Panc1 (cell line): ENCODE data around the gene TBCD. TPM values are rescaled to one million over a fixed set of nuclear protein-coding genes. Genes with fewer than 3 reads are reported as not detected.

ENCODE experiments used
- ATAC-seq: fragments of 200-7000 bp; cut with Tn5 transposase; 2 replicates; pipeline ENCODE4 v1.9.1; 2020; ENCODE audit warnings: mild to moderate bottlenecking, moderate library complexity
- BruUV-seq: library from RNA; stranded (reverse); fragments of 400-500 nt; replicated peaks from 2 replicates; lab custom pipeline; 2021; lab: Mats Ljungman, UMichigan
- CTCF ChIA-PET: fragments of 300-600 bp; sonication (Branson Sonifier 250); formaldehyde crosslinking; loops from one replicate; lab custom pipeline; 2022; ENCODE audit warnings: antibody characterized with exemption; lab: Charles Lee
- POLR2A ChIA-PET: fragments of 300-600 bp; sonication (Branson Sonifier 250); formaldehyde crosslinking; loops from one replicate; lab custom pipeline; 2022; ENCODE audit warnings: antibody characterized with exemption; lab: Charles Lee
- DNase-seq: peaks from one replicate; pipeline ENCODE4 v3.0.0-alpha.2; 2010; ENCODE audit warnings: low read depth, low spot score
- H3K27ac ChIP-seq: 2 replicates; pipeline ENCODE4 v1.5.1; 2011; ENCODE audit warnings: mild to moderate bottlenecking, low read length, inconsistent platforms
- H3K27me3 ChIP-seq: fragments of 200-500 bp; sonication (Bioruptor generic); 2 replicates; pipeline ENCODE4 v1.6.0; 2014; ENCODE audit warnings: low read length, inconsistent platforms; ENCODE audit not compliant: control insufficient read depth, insufficient read depth
- H3K36me3 ChIP-seq: fragments of 200-500 bp; sonication (Bioruptor generic); 2 replicates; pipeline ENCODE4 v1.5.1; 2014; ENCODE audit warnings: inconsistent platforms, mild to moderate bottlenecking, low read length, moderate library complexity; ENCODE audit not compliant: control insufficient read depth, insufficient read depth
- H3K4me1 ChIP-seq: 2 replicates; pipeline ENCODE4 v1.5.1; 2011; ENCODE audit warnings: inconsistent platforms, mild to moderate bottlenecking, low read length, moderate library complexity; ENCODE audit not compliant: control insufficient read depth, insufficient read depth
- H3K4me3 ChIP-seq, 2 experiments: 2 replicates each; pipeline ENCODE4 v1.5.1; 2011 to 2012; ENCODE audit warnings: low read depth in 2 of 2, low read length in 2 of 2, mild to moderate bottlenecking in 2 of 2, inconsistent platforms in 1 of 2, moderate library complexity in 1 of 2
- H3K9me3 ChIP-seq: fragments of 200-500 bp; sonication (Bioruptor generic); 2 replicates; pipeline ENCODE4 v1.5.1; 2014; ENCODE audit warnings: low read depth, mild to moderate bottlenecking, inconsistent platforms, low read length, moderate library complexity; ENCODE audit not compliant: control insufficient read depth, insufficient read depth
- POLR2AphosphoS5 ChIP-seq: IDR thresholded peaks from 2 replicates; pipeline ENCODE4 v1.6.1; 2012; ENCODE audit warnings: mild to moderate bottlenecking, low read depth, low read length, moderate library complexity
- SIN3A ChIP-seq: IDR thresholded peaks from 2 replicates; pipeline ENCODE4 v1.6.1; 2012; ENCODE audit warnings: low read depth, mild to moderate bottlenecking, low read length, moderate library complexity, borderline replicate concordance; ENCODE audit not compliant: insufficient read depth
- TCF7L2 ChIP-seq: IDR thresholded peaks from 2 replicates; pipeline ENCODE4 v1.6.1; 2011; ENCODE audit warnings: mild to moderate bottlenecking, low read depth, low read length, inconsistent platforms
- in situ Hi-C: cut with HindIII; loops from 2 replicates; pipeline ENCODE4 v1.10.0; 2016; ENCODE audit warnings: low sequenced_read_pairs, low pct_unique_long_range_greater_than_20kb
- intact Hi-C: fragments of 100-400 bp; cut with micrococcal nuclease; formaldehyde crosslinking; loops from one replicate; pipeline ENCODE4 v1.10.0; 2022; ENCODE audit not compliant: unreplicated experiment
- total RNA-seq: library from RNA; stranded (reverse); gene quantifications from one replicate; pipeline ENCODE4 v1.2.1, GENCODE V29; 2021; ENCODE audit not compliant: unreplicated experiment
- TF ChIP-seq, protein P1 (sequence below): fragments of 450-650 bp; IDR thresholded peaks from 2 replicates; pipeline ENCODE4 v1.5.1; 2017; ENCODE audit warnings: mild to moderate bottlenecking
- TF ChIP-seq, protein P2 (sequence below), 2 experiments: IDR thresholded peaks; 2 replicates each; pipeline ENCODE4 v1.6.1; 2011 to 2012; ENCODE audit warnings: low read depth in 2 of 2, control low read depth in 1 of 2, low read length in 1 of 2, mild to moderate bottlenecking in 1 of 2, moderate library complexity in 1 of 2; ENCODE audit not compliant: insufficient read depth in 1 of 2

The TBCD gene
- total RNA-seq, 1 experiment from 2014 or later: 186 TPM

DNA sequence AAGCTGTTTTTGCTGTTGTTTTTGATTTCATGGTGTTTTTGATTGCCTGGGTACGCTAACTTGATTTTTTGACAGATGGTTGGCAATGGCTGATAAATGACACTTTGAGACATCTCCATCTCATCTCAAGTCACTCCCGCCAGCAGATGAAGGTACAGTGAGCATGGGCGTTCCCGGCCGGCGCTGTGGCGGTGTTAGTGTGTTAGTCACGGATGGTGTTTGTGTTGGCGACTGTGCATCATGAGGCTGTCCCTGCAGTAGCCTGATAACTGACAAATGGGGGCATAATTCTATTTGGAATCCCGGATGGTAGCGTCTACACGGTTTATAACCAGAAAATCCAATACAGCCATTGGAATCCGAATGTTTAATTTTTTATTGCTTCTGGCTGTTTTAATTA, 169.6 kb downstream of the TBCD start:
- in situ Hi-C loops (no loop called here), intact Hi-C loops (no loop called here)
- DNase-seq (no peak), ATAC-seq (no peak)
- ChIA-PET CTCF (no interaction called here), POLR2A (no interaction called here)
- Histone ChIP-seq H3K27me3 (no peaks in the 10 kb centered on the region), H3K4me1 (no peaks in the 10 kb centered on the region), H3K4me3 (no peak overlapping the region), H3K36me3 (peaks cover 5% of the 10 kb centered on the region), H3K27ac (no peak overlapping the region), H3K9me3 (no peaks in the 10 kb centered on the region)
- TF ChIP-seq TCF7L2: no peak
- TF ChIP-seq POLR2AphosphoS5: no peak
- no peak for TF ChIP-seq SIN3A
- TF ChIP-seq, protein P1, sequence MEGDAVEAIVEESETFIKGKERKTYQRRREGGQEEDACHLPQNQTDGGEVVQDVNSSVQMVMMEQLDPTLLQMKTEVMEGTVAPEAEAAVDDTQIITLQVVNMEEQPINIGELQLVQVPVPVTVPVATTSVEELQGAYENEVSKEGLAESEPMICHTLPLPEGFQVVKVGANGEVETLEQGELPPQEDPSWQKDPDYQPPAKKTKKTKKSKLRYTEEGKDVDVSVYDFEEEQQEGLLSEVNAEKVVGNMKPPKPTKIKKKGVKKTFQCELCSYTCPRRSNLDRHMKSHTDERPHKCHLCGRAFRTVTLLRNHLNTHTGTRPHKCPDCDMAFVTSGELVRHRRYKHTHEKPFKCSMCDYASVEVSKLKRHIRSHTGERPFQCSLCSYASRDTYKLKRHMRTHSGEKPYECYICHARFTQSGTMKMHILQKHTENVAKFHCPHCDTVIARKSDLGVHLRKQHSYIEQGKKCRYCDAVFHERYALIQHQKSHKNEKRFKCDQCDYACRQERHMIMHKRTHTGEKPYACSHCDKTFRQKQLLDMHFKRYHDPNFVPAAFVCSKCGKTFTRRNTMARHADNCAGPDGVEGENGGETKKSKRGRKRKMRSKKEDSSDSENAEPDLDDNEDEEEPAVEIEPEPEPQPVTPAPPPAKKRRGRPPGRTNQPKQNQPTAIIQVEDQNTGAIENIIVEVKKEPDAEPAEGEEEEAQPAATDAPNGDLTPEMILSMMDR: no peak
- TF ChIP-seq, protein P2, sequence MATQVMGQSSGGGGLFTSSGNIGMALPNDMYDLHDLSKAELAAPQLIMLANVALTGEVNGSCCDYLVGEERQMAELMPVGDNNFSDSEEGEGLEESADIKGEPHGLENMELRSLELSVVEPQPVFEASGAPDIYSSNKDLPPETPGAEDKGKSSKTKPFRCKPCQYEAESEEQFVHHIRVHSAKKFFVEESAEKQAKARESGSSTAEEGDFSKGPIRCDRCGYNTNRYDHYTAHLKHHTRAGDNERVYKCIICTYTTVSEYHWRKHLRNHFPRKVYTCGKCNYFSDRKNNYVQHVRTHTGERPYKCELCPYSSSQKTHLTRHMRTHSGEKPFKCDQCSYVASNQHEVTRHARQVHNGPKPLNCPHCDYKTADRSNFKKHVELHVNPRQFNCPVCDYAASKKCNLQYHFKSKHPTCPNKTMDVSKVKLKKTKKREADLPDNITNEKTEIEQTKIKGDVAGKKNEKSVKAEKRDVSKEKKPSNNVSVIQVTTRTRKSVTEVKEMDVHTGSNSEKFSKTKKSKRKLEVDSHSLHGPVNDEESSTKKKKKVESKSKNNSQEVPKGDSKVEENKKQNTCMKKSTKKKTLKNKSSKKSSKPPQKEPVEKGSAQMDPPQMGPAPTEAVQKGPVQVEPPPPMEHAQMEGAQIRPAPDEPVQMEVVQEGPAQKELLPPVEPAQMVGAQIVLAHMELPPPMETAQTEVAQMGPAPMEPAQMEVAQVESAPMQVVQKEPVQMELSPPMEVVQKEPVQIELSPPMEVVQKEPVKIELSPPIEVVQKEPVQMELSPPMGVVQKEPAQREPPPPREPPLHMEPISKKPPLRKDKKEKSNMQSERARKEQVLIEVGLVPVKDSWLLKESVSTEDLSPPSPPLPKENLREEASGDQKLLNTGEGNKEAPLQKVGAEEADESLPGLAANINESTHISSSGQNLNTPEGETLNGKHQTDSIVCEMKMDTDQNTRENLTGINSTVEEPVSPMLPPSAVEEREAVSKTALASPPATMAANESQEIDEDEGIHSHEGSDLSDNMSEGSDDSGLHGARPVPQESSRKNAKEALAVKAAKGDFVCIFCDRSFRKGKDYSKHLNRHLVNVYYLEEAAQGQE (IDR thresholded peaks at IDR 0.05; ENCODE audit: insufficient read depth in 1 of 2, low read depth in 2 of 2, low read length in 1 of 2): no peak
- BruUV-seq: TSS peak; percentile 24

DNA sequence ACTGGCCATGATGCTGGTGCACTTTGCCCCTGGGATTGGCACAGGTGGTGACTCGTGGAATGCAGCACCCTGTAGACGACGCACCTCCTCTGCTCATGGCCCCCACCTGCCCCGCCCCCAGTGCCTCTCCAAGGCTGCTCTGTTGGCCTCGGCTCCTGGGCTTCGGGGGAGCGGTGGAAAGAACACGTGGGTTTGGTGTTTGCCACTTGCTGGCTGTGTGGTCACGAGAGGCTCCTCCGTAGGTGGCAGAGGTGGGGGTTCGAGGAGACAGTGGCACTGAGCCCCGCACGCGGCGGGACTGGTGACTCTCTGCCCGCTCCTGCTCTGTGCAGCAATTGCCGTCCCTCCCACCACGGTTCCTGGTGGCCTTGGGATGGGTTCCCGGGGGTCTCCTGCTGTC, 170.8 kb downstream of the TBCD start:
- POLR2A ChIA-PET: no interaction called here
- in situ Hi-C loops: no loop called here
- no TSS peak for BruUV-seq

More for the DNA sequence above, 170.8 kb downstream of the TBCD start:
- Histone ChIP-seq H3K9me3 (no peaks in the 10 kb centered on the region), H3K4me1 (no peaks in the 10 kb centered on the region), H3K36me3 (peaks cover 8% of the 10 kb centered on the region), H3K27ac (no peak overlapping the region), H3K27me3 (no peaks in the 10 kb centered on the region), H3K4me3 (no peak overlapping the region)
- no peak for TF ChIP-seq TCF7L2
- TF ChIP-seq POLR2AphosphoS5: no peak
- no peak for TF ChIP-seq SIN3A
- TF ChIP-seq, protein P2 (IDR thresholded peaks at IDR 0.05; ENCODE audit: insufficient read depth in 1 of 2, low read depth in 2 of 2, low read length in 1 of 2): no peak
- TF ChIP-seq, protein P1: no peak
- CTCF ChIA-PET: no interaction called here
- DNase-seq (no peak), ATAC-seq (no peak)
- intact Hi-C loops: no loop called here
